UCSD-AML1 (cell line): ENCODE data around the gene MNS1.
"Not testable (repeated sequence)": the region's sequence is repeated elsewhere in the genome, so short reads cannot be mapped to it uniquely, and the experiment has no call there.

Experiments used
- DNase-seq: peaks from one replicate; lab custom pipeline; 2025; ENCODE audit not compliant: unreplicated experiment; lab: John Stamatoyannopoulos, UW

MNS1 gene

GRCh38 chr15:56454836-56455235, 10.1 kb downstream of the MNS1 start:
- DNase-seq, result no peak

- DNase-seq, result no peak
Observed at GRCh38 chr15:56445746-56446145, 19.2 kb downstream of the MNS1 start.

GRCh38 chr15:56442354-56442753, 22.6 kb downstream of the MNS1 start:
- no peak for DNase-seq

- DNase-seq, result no peak
Observed at GRCh38 chr15:56440214-56440770, 24.6 kb downstream of the MNS1 start.

GRCh38 chr15:56432304-56432703, 32.6 kb downstream of the MNS1 start:
- DNase-seq, result no peak

- no peak for DNase-seq
Observed at GRCh38 chr15:56428821-56429458, 36.0 kb downstream of the MNS1 start.

GRCh38 chr15:56425976-56426375, 39.0 kb downstream of the MNS1 start:
- DNase-seq, result no peak

- no peak for DNase-seq
Observed at GRCh38 chr15:56425276-56425675, 39.7 kb downstream of the MNS1 start.

- DNase-seq, result not testable (repeated sequence)
Observed at GRCh38 chr15:56413114-56413733, 51.7 kb downstream of the MNS1 start.

GRCh38 chr15:56411122-56411749, 53.7 kb downstream of the MNS1 start:
- no peak for DNase-seq

GRCh38 chr15:56410721-56411120, 54.2 kb downstream of the MNS1 start:
- DNase-seq, result no peak

GRCh38 chr15:56399209-56399608, 65.7 kb downstream of the MNS1 start:
- not testable (repeated sequence) for DNase-seq

GRCh38 chr15:56397325-56397724, 67.6 kb downstream of the MNS1 start:
- DNase-seq, result not testable (repeated sequence)

- no peak for DNase-seq
Observed at GRCh38 chr15:56394909-56395308, 70.0 kb downstream of the MNS1 start.

- DNase-seq, result no peak
Observed at GRCh38 chr15:56393277-56393676, 71.7 kb downstream of the MNS1 start.

- DNase-seq, result no peak
Observed at GRCh38 chr15:56390739-56391267, 74.1 kb downstream of the MNS1 start.

- DNase-seq, result no peak
Observed at GRCh38 chr15:56385908-56386307, 79.0 kb downstream of the MNS1 start.

GRCh38 chr15:56383010-56383409, 81.9 kb downstream of the MNS1 start:
- no peak for DNase-seq
